H1 (cell line): Measurements from ENCODE around the gene BPI. TPM values are rescaled to one million over a fixed set of nuclear protein-coding genes. Genes with fewer than 3 reads are reported as not detected.

Experiments
- RXRA ChIP-seq: IDR thresholded peaks from 2 replicates; pipeline ENCODE4 v1.6.1; 2011; ENCODE audit warnings: low read depth, mild to moderate bottlenecking, low read length, moderate library complexity; ENCODE audit not compliant: insufficient read depth
- TAF1 ChIP-seq: IDR thresholded peaks from 2 replicates; pipeline ENCODE4 v1.6.1; 2011; ENCODE audit warnings: mild to moderate bottlenecking, low read depth, low read length
- polyA plus RNA-seq, 7 experiments: library from polyadenylated mRNA; depleted of rRNA in 3 of 7; stranded (reverse) in 5 of 7; unstranded in 2 of 7; fragments of >200 nt in 5 of 7; fragments of 200-250 nt in 2 of 7; gene quantifications; 1 replicate in 5 of 7; 2 replicates in 1 of 7; 4 replicates in 1 of 7; pipeline versions ENCODE4 v1.2.1 to v1.2.3, GENCODE V29; 2011 to 2013; ENCODE audit warnings: missing spikeins in 2 of 7, mixed read lengths in 2 of 7
- total RNA-seq: library from RNA; stranded (reverse); fragmentation: NEBNext Ultra II Directional; extraction: Animal tissue kit (Norgen Biotek cat#: 25700); gene quantifications from 2 replicates; pipeline ENCODE4 v1.2.1, GENCODE V29; 2021

The BPI gene
- total and polyA plus RNA-seq, 2 of the 8 experiments (the other 6 are each of a cell fraction or from before 2014, with no cell fraction given), result not detected

DNA sequence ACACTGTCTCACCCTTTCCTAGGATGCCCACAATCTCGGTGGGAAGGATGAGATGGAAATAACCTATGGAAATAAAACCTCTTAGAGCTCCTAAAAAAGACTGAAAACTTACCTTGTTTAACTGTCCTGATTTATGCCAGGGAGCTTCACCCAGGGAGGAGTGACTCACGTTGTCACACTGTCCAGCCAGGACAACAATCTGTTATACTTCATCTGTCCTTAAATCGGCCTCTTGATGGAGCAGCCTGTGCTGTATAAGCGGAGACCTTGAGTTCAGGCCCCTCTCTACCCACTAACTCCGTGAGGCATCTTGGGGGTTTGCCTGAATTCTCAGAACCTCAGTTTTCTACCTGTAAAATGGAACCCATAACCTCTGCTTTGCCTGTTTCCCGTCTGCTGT lies 34.2 kb upstream of the BPI start (continued):
- TF ChIP-seq RXRA (no peak), TAF1 (no peak)
